PC-3 (cell line): ENCODE measurements around the gene TRIM65. TPM values are rescaled to one million over a fixed set of nuclear protein-coding genes. Genes with fewer than 3 reads are reported as not detected.

Experiments used
- ATAC-seq: fragments of 200-7000 bp; cut with Tn5 transposase; 2 replicates; pipeline ENCODE4 v1.9.1; 2020; ENCODE audit warnings: mild to moderate bottlenecking, moderate library complexity
- BruUV-seq: library from RNA; stranded (reverse); fragments of 400-500 nt; replicated peaks from 2 replicates; lab custom pipeline; 2021; lab: Mats Ljungman, UMichigan
- CTCF ChIA-PET: fragments of 300-600 bp; sonication (Branson Sonifier 250); formaldehyde crosslinking; loops from one replicate; lab custom pipeline; 2022; ENCODE audit warnings: antibody characterized with exemption; lab: Charles Lee
- POLR2A ChIA-PET: fragments of 300-600 bp; sonication (Branson Sonifier 250); formaldehyde crosslinking; loops from one replicate; lab custom pipeline; 2022; ENCODE audit warnings: antibody characterized with exemption; ENCODE audit not compliant: unreplicated experiment; lab: Charles Lee
- DNase-seq: peaks from one replicate; pipeline ENCODE4 v3.0.0-alpha.2; 2015
- H2AFZ ChIP-seq: fragments of 300-600 bp; sonication (generic); 2 replicates; pipeline ENCODE4 v1.6.0; 2016; ENCODE audit warnings: antibody characterized with exemption, low read length
- H3F3A ChIP-seq: fragments of 300-600 bp; sonication (generic); one replicate; pipeline ENCODE4 v1.6.0; 2017; ENCODE audit warnings: antibody characterized with exemption, low read length, control low read depth, mild to moderate bottlenecking; ENCODE audit not compliant: unreplicated experiment
- H3K27ac ChIP-seq: fragments of 300-600 bp; sonication (generic); 2 replicates; pipeline ENCODE4 v1.5.1; 2016; ENCODE audit warnings: mild to moderate bottlenecking, low read length
- H3K27me3 ChIP-seq: fragments of 300-600 bp; sonication (generic); 2 replicates; pipeline ENCODE4 v1.6.1; 2016; ENCODE audit warnings: low read length, mixed read lengths
- H3K36me3 ChIP-seq: fragments of 300-600 bp; sonication (generic); 2 replicates; pipeline ENCODE4 v1.6.1; 2016; ENCODE audit warnings: low read depth, mixed run types, low read length, mixed read lengths
- H3K4me1 ChIP-seq: fragments of 300-600 bp; sonication (generic); 2 replicates; pipeline ENCODE4 v1.5.1; 2016; ENCODE audit warnings: low read length; ENCODE audit not compliant: insufficient read depth
- H3K4me2 ChIP-seq: fragments of 300-600 bp; sonication (generic); 2 replicates; pipeline ENCODE4 v1.6.0; 2016; ENCODE audit warnings: low read length
- H3K4me3 ChIP-seq: fragments of 300-600 bp; sonication (generic); 2 replicates; pipeline ENCODE4 v1.5.1; 2016; ENCODE audit warnings: mild to moderate bottlenecking, low read length, mixed read lengths
- H3K79me2 ChIP-seq: fragments of 300-600 bp; sonication (generic); 2 replicates; pipeline ENCODE4 v1.6.1; 2017; ENCODE audit warnings: low read length, mixed read lengths
- H3K9ac ChIP-seq: fragments of 300-600 bp; sonication (generic); 2 replicates; pipeline ENCODE4 v1.6.0; 2016; ENCODE audit warnings: mild to moderate bottlenecking, low read length
- H3K9me2 ChIP-seq: fragments of 300-600 bp; sonication (generic); replicated peaks from 2 replicates; pipeline ENCODE4 v1.6.1; 2016; ENCODE audit warnings: mixed run types, low read length, mixed read lengths
- H3K9me3 ChIP-seq: fragments of 300-600 bp; sonication (generic); 2 replicates; pipeline ENCODE4 v1.6.1; 2016; ENCODE audit warnings: low read length, mixed read lengths
- H4K20me1 ChIP-seq: fragments of 300-600 bp; sonication (generic); 2 replicates; pipeline ENCODE4 v1.6.1; 2016; ENCODE audit warnings: low read length, mixed read lengths
- EZH2 ChIP-seq: fragments of 300-600 bp; sonication (generic); IDR thresholded peaks from one replicate; pipeline ENCODE4 v1.6.1; 2017; ENCODE audit warnings: antibody characterized with exemption, mild to moderate bottlenecking, low read length; ENCODE audit not compliant: unreplicated experiment
- EZH2phosphoT487 ChIP-seq: fragments of 300-600 bp; sonication (generic); IDR thresholded peaks from 2 replicates; pipeline ENCODE4 v1.6.1; 2018; ENCODE audit warnings: mild to moderate bottlenecking, antibody characterized with exemption, low read length, borderline replicate concordance
- intact Hi-C: fragments of 100-400 bp; cut with micrococcal nuclease; formaldehyde crosslinking; loops from 2 replicates; pipeline ENCODE4 v1.9.0; 2023
- total RNA-seq: library from RNA; depleted of rRNA; stranded (reverse); fragments of >200 nt; gene quantifications from 2 replicates; pipeline ENCODE4 v1.2.3, GENCODE V29; 2014
- TF ChIP-seq, protein P1 (sequence below): fragments of 300-600 bp; sonication (generic); conservative IDR thresholded peaks from 2 replicates; pipeline ENCODE4 v1.5.1; 2017; ENCODE audit warnings: antibody characterized with exemption, low read depth, mild to moderate bottlenecking, low read length

The TRIM65 gene
- total RNA-seq, 1 experiment from 2014 or later: 32.3 TPM

DNA sequence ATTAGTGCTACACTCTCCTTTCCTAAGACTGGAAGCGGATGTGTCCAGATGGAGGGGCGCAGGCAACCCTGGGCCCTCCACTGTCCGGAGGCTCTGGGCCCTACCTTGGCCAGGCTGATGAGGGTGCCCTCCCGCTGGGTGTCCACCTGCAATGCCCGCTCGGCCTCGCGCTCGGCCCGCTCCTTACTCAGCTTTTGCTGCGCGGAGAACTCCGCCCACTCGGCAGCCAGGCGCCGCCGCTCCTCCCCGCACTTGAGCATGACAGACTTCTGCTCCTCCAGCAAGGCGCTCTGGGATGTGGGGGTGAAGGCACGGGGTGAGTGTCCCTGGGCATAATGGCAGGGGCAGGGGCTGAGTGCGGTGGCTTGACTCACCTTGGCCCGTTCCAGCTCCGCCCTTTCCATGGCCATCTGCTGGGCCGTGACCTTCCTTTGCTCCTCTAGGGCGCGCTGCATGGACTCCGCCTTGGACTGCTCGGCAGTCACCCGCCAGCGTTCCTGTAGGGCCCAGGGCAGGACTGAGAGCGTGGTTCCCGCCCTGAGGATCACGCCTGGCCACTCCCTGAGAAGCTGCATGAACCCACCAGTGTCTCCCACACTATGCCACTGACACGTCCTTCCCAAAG, 18.0 kb upstream of the TRIM65 start:
- Histone ChIP-seq H3K9me3 (no peaks in the 10 kb centered on the region), H3K9me2 (no peaks in the 10 kb centered on the region), H3K4me3 (no peak overlapping the region), H3K27me3 (no peaks in the 10 kb centered on the region), H3K79me2 (no peaks in the 10 kb centered on the region), H3K27ac (no peak overlapping the region), H3K36me3 (no peaks in the 10 kb centered on the region), H3K4me1 (no peaks in the 10 kb centered on the region), H2AFZ (no peak overlapping the region), H3F3A (no peaks in the 10 kb centered on the region), H4K20me1 (no peaks in the 10 kb centered on the region), H3K9ac (no peak overlapping the region), H3K4me2 (no peak overlapping the region)
- ChIA-PET CTCF (no interaction called here), POLR2A (no interaction called here)
- no TSS peak for BruUV-seq
- DNase-seq (no peak), ATAC-seq (no peak)
- TF ChIP-seq, protein P1, sequence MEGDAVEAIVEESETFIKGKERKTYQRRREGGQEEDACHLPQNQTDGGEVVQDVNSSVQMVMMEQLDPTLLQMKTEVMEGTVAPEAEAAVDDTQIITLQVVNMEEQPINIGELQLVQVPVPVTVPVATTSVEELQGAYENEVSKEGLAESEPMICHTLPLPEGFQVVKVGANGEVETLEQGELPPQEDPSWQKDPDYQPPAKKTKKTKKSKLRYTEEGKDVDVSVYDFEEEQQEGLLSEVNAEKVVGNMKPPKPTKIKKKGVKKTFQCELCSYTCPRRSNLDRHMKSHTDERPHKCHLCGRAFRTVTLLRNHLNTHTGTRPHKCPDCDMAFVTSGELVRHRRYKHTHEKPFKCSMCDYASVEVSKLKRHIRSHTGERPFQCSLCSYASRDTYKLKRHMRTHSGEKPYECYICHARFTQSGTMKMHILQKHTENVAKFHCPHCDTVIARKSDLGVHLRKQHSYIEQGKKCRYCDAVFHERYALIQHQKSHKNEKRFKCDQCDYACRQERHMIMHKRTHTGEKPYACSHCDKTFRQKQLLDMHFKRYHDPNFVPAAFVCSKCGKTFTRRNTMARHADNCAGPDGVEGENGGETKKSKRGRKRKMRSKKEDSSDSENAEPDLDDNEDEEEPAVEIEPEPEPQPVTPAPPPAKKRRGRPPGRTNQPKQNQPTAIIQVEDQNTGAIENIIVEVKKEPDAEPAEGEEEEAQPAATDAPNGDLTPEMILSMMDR: no peak
- TF ChIP-seq EZH2phosphoT487 (no peak), EZH2 (no peak)
- intact Hi-C loops: no loop called here

DNA sequence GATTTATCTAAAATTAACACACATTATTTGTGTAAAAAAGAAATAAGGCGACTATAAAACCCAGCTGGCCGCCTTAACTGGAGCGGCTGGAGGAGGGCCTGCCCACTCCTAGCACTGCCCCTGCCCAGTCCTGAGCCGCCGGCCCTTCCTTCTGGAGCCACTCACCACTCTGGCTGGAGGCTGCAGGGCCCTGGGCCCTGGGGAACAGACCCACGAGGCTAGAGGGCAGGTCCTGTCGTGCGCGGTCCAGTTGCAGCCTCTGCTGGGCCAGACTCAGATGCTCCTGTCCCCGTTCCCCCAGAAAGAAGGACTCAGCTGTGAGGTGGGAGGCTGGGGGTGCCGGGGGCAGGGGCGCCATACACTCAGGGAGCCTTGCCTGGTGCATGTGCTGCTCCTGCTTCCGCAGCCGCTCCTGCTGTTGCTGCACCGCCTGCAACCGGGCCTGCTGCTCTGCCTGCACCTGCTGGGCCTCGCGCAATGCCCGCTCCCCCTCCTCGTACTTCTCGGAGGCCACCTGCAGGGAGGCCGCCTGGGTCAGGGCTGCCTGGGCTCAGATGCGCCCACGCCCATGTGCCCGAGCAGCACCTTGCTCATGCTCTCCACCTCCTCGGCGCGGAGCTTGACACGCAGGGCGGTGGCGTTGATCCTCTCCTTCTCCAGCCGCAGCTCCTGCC, 16.9 kb upstream of the TRIM65 start:
- ChIA-PET CTCF (no interaction called here), POLR2A (no interaction called here)
- ATAC-seq (no peak), DNase-seq (no peak)
- H3K27me3 ChIP-seq: no peaks in the 10 kb centered on the region
- no peak overlapping the region for H3K9ac ChIP-seq
- no peaks in the 10 kb centered on the region for H3K36me3 ChIP-seq
- H3F3A ChIP-seq: no peaks in the 10 kb centered on the region
- no peak overlapping the region for H3K4me2 ChIP-seq
- no peaks in the 10 kb centered on the region for H3K9me3 ChIP-seq
- H3K79me2 ChIP-seq: no peaks in the 10 kb centered on the region
- no peaks in the 10 kb centered on the region for H3K9me2 ChIP-seq
- intact Hi-C loops: no loop called here
- BruUV-seq: no TSS peak
- H2AFZ ChIP-seq: no peak overlapping the region
- no peaks in the 10 kb centered on the region for H4K20me1 ChIP-seq
- H3K27ac ChIP-seq: no peak overlapping the region
- no peak for TF ChIP-seq EZH2
- H3K4me3 ChIP-seq: no peak overlapping the region
- no peaks in the 10 kb centered on the region for H3K4me1 ChIP-seq

DNA sequence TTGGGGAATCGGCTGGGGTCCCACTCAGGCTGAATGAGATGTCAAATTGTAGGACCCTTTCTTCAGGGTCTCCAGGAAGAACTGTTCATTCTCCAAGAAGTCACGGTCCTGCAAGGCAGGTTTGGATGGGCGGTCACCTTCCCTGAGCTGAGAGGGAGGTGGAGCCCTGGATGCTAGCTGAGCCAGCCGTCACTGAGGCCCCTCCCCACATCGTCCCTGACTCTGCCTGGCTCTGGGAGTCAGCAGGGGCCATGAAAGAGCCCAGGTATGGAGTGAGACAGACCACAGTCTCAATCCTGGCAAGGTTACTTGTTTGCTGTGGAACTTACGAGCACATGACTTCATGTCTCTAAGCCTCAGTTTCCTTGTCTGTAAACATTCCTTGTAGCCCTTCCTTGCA, 13.9 kb upstream of the TRIM65 start:
- Histone ChIP-seq H3K27me3 (no peaks in the 10 kb centered on the region), H3K4me1 (peaks cover 1% of the 10 kb centered on the region; the same call in 1 of the 2 replicates), H2AFZ (no peak overlapping the region), H3K79me2 (no peaks in the 10 kb centered on the region), H3K36me3 (no peaks in the 10 kb centered on the region), H3K9me3 (no peaks in the 10 kb centered on the region), H3K4me2 (no peak overlapping the region), H3K9me2 (no peaks in the 10 kb centered on the region), H3K9ac (no peak overlapping the region), H4K20me1 (no peaks in the 10 kb centered on the region), H3K4me3 (no peak overlapping the region), H3F3A (no peaks in the 10 kb centered on the region), H3K27ac (no peak overlapping the region)
- DNase-seq: no peak
- ChIA-PET CTCF (no interaction called here), POLR2A (no interaction called here)
- intact Hi-C loops: no loop called here
- no peak for TF ChIP-seq EZH2phosphoT487
- TF ChIP-seq, protein P1: no peak
- no peak for TF ChIP-seq EZH2
- ATAC-seq: no peak
- no TSS peak for BruUV-seq
